T follicular helper cell (primary cell): ENCODE data around the gene WNT7B.

Experiments
- DNase-seq: peaks from one replicate; pipeline ENCODE4 v3.0.0-alpha.2; 2020; ENCODE audit warnings: low read depth

WNT7B gene

GRCh38 chr22:45953178-45953577 is 23.8 kb downstream of the WNT7B start:
- DNase-seq = no peak

- DNase-seq = no peak
These were observed 24.4 kb downstream of the WNT7B start for GRCh38 chr22:45952553-45952952.

- no peak for DNase-seq
These were observed 24.8 kb downstream of the WNT7B start for GRCh38 chr22:45952151-45952550.

GRCh38 chr22:45949891-45950290 is 27.1 kb downstream of the WNT7B start:
- DNase-seq = no peak

GRCh38 chr22:45949258-45949870 is 27.6 kb downstream of the WNT7B start:
- no peak for DNase-seq

GRCh38 chr22:45948081-45948648 is 28.8 kb downstream of the WNT7B start:
- no peak for DNase-seq

GRCh38 chr22:45946805-45947600 is 30.0 kb downstream of the WNT7B start:
- no peak for DNase-seq

- no peak for DNase-seq
These were observed 31.3 kb downstream of the WNT7B start for GRCh38 chr22:45945621-45946106.

GRCh38 chr22:45942787-45943493 is 34.0 kb downstream of the WNT7B start:
- DNase-seq = no peak

GRCh38 chr22:45942344-45942743 is 34.6 kb downstream of the WNT7B start:
- DNase-seq = no peak

- no peak for DNase-seq
These were observed 38.0 kb downstream of the WNT7B start for GRCh38 chr22:45938913-45939312.

- no peak for DNase-seq
These were observed 39.0 kb downstream of the WNT7B start for GRCh38 chr22:45937960-45938359.

- DNase-seq = no peak
These were observed 41.4 kb downstream of the WNT7B start for GRCh38 chr22:45935573-45935972.

GRCh38 chr22:45934659-45935341 is 42.2 kb downstream of the WNT7B start:
- DNase-seq = no peak

GRCh38 chr22:45934168-45934564 is 42.8 kb downstream of the WNT7B start:
- no peak for DNase-seq

GRCh38 chr22:45933506-45934167 is 43.3 kb downstream of the WNT7B start:
- DNase-seq = no peak

- no peak for DNase-seq
These were observed 44.9 kb downstream of the WNT7B start for GRCh38 chr22:45932071-45932470.

- DNase-seq = no peak
These were observed 45.9 kb downstream of the WNT7B start for GRCh38 chr22:45931042-45931441.

- no peak for DNase-seq
These were observed 46.6 kb downstream of the WNT7B start for GRCh38 chr22:45930324-45930723.

GRCh38 chr22:45929649-45930048 is 47.3 kb downstream of the WNT7B start:
- no peak for DNase-seq

- DNase-seq = no peak
These were observed 48.1 kb downstream of the WNT7B start for GRCh38 chr22:45928726-45929368.
